Esophagus muscularis mucosa (tissue), 4 donors: ENCODE measurements around the gene CNNM2. TPM values are rescaled to one million over a fixed set of nuclear protein-coding genes. Genes with fewer than 3 reads are reported as not detected.
"Not testable (repeated sequence)": the region's sequence is repeated elsewhere in the genome, so short reads cannot be mapped to it uniquely, and the experiment has no call there.

Experiments used
- DNase-seq: peaks from one replicate; pipeline ENCODE4 v3.0.0-alpha.2; 2017; ENCODE audit errors: extremely low spot score
- H3K27ac ChIP-seq, 4 donors: fragments of 200-600 bp; sonication (generic); replicated peaks in 1 of 4; 1 replicate in 3 of 4; 2 replicates in 1 of 4; pipeline ENCODE4 v1.5.1; 2016 to 2019; ENCODE audit warnings: mild to moderate bottlenecking in 1 of 4
- H3K27me3 ChIP-seq, 4 donors: fragments of 200-600 bp; sonication (generic); one replicate each; pipeline versions ENCODE4 v1.5.1 to v1.6.0; 2016 to 2019
- H3K36me3 ChIP-seq, 4 donors: fragments of 200-600 bp; sonication (generic); one replicate each; pipeline ENCODE4 v1.5.1; 2016 to 2019
- H3K4me1 ChIP-seq, 4 donors: fragments of 200-600 bp; sonication (generic); one replicate each; pipeline ENCODE4 v1.5.1; 2016 to 2019
- H3K4me3 ChIP-seq, 4 donors: fragments of 200-600 bp; sonication (generic); 1 replicate in 2 of 4; 2 replicates in 2 of 4; pipeline ENCODE4 v1.5.1; 2016 to 2019; ENCODE audit warnings: mild to moderate bottlenecking in 4 of 4, moderate library complexity in 1 of 4
- H3K9me3 ChIP-seq, 4 donors: fragments of 200-600 bp; sonication (generic); 1 replicate in 3 of 4; 2 replicates in 1 of 4; pipeline ENCODE4 v1.5.1; 2016 to 2019
- EP300 ChIP-seq: sonication (generic); formaldehyde crosslinking; IDR thresholded peaks from one replicate; pipeline ENCODE4 v1.6.1; 2017; ENCODE audit warnings: antibody characterized with exemption
- POLR2A ChIP-seq: fragments of 450-650 bp; IDR thresholded peaks from one replicate; pipeline ENCODE4 v1.6.1; 2017; ENCODE audit warnings: antibody characterized with exemption, moderate library complexity, mild to moderate bottlenecking, low read depth
- POLR2AphosphoS5 ChIP-seq, 2 donors: sonication (generic); formaldehyde crosslinking; IDR thresholded peaks; one replicate each; pipeline ENCODE4 v1.6.1; 2017; ENCODE audit warnings: antibody characterized with exemption in 2 of 2
- WGBS: methylation state at CpG from one replicate; pipeline ENCODE4 v1.1.5; 2018; 5-methylcytosine and 5-hydroxymethylcytosine counted together
- intact Hi-C: fragments of 100-400 bp; cut with DNase I; formaldehyde crosslinking; loops from one replicate; pipeline ENCODE4 v1.15.1; 2023
- total RNA-seq, 4 donors: library from RNA; depleted of rRNA; stranded (reverse); fragments of >200 nt; gene quantifications; one replicate each; pipeline versions ENCODE4 v1.1.0 to v1.2.1, GENCODE V29; 2016
- TF ChIP-seq, protein P1 (sequence below), 3 experiments: fragments of 200-600 bp in 2 of 3; fragments of 450-650 bp in 1 of 3; sonication (generic) in 2 of 3; IDR thresholded peaks; one replicate each; pipeline ENCODE4 v1.5.1; 2017 to 2019; ENCODE audit warnings: antibody characterized with exemption in 3 of 3, mild to moderate bottlenecking in 2 of 3, moderate library complexity in 1 of 3

The CNNM2 gene
- total RNA-seq, 4 donors from 2014 or later = 4.0 to 9.3 (median 5.4) TPM

GRCh38 chr10:102962951-102963755 lies 45.1 kb downstream of the CNNM2 start:
- WGBS = 79% methylated on average over 6 of the region's 6 CpGs
- intact Hi-C loops = no loop called here
- DNase-seq = no peak
- H3K9me3 ChIP-seq = no peaks in the 10 kb centered on the region
- no peaks in the 10 kb centered on the region for H3K4me1 ChIP-seq
- no peak overlapping the region for H3K27ac ChIP-seq
- no peak overlapping the region for H3K4me3 ChIP-seq
- H3K27me3 ChIP-seq = no peaks in the 10 kb centered on the region
- no peak for TF ChIP-seq EP300
- TF ChIP-seq POLR2AphosphoS5 (IDR thresholded peaks at IDR 0.05) = no peak
- TF ChIP-seq, protein P1, sequence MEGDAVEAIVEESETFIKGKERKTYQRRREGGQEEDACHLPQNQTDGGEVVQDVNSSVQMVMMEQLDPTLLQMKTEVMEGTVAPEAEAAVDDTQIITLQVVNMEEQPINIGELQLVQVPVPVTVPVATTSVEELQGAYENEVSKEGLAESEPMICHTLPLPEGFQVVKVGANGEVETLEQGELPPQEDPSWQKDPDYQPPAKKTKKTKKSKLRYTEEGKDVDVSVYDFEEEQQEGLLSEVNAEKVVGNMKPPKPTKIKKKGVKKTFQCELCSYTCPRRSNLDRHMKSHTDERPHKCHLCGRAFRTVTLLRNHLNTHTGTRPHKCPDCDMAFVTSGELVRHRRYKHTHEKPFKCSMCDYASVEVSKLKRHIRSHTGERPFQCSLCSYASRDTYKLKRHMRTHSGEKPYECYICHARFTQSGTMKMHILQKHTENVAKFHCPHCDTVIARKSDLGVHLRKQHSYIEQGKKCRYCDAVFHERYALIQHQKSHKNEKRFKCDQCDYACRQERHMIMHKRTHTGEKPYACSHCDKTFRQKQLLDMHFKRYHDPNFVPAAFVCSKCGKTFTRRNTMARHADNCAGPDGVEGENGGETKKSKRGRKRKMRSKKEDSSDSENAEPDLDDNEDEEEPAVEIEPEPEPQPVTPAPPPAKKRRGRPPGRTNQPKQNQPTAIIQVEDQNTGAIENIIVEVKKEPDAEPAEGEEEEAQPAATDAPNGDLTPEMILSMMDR (IDR thresholded peaks at IDR 0.05) = no peak
- no peak for TF ChIP-seq POLR2A
- H3K36me3 ChIP-seq = no peaks in the 10 kb centered on the region

DNA sequence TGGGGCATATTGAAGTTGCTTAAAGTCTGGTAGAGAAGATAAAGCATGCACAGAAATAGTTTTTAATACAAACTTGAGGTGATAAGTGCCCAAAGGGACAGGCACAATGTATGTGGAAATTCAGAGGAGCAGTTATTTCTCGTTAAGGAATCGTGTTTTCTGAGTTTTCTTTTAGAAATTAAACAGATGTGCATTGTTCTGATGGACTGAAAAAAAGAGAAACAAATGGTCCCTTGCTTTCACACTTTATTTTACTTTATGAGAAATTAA lies 45.6 kb downstream of the CNNM2 start:
- H3K27me3 ChIP-seq = no peaks in the 10 kb centered on the region
- H3K4me3 ChIP-seq = no peak overlapping the region
- H3K9me3 ChIP-seq = no peaks in the 10 kb centered on the region
- intact Hi-C loops = no loop called here
- TF ChIP-seq, protein P1 (IDR thresholded peaks at IDR 0.05) = no peak
- TF ChIP-seq EP300 = no peak
- no peak for TF ChIP-seq POLR2AphosphoS5 (IDR thresholded peaks at IDR 0.05)
- no peak for TF ChIP-seq POLR2A
- H3K36me3 ChIP-seq = no peaks in the 10 kb centered on the region
- H3K27ac ChIP-seq = no peak overlapping the region
- WGBS = 63% methylated on average over 2 of the region's 2 CpGs
- H3K4me1 ChIP-seq = no peaks in the 10 kb centered on the region
- no peak for DNase-seq

GRCh38 chr10:102964064-102964463 lies 46.0 kb downstream of the CNNM2 start:
- H3K27ac ChIP-seq, DNase-seq, H3K4me1 ChIP-seq, H3K27me3 ChIP-seq, intact Hi-C loops, H3K4me3 ChIP-seq, H3K9me3 ChIP-seq, H3K36me3 ChIP-seq: not testable (repeated sequence)
- 100% methylated on average over 2 of the region's 2 CpGs for WGBS

- no peaks in the 10 kb centered on the region for H3K9me3 ChIP-seq
- no peaks in the 10 kb centered on the region for H3K4me1 ChIP-seq
- no peak for DNase-seq
- 90% methylated on average over 8 of the region's 8 CpGs for WGBS
- H3K27ac ChIP-seq = no peak overlapping the region
- intact Hi-C loops = no loop called here
- H3K27me3 ChIP-seq = no peaks in the 10 kb centered on the region
- no peaks in the 10 kb centered on the region for H3K36me3 ChIP-seq
- H3K4me3 ChIP-seq = no peak overlapping the region
- no peak for TF ChIP-seq POLR2AphosphoS5 (IDR thresholded peaks at IDR 0.05)
- TF ChIP-seq EP300 = no peak
- TF ChIP-seq POLR2A = no peak
- TF ChIP-seq, protein P1 (IDR thresholded peaks at IDR 0.05) = no peak
Measured at GRCh38 chr10:102964713-102965112, 46.6 kb downstream of the CNNM2 start.

DNA sequence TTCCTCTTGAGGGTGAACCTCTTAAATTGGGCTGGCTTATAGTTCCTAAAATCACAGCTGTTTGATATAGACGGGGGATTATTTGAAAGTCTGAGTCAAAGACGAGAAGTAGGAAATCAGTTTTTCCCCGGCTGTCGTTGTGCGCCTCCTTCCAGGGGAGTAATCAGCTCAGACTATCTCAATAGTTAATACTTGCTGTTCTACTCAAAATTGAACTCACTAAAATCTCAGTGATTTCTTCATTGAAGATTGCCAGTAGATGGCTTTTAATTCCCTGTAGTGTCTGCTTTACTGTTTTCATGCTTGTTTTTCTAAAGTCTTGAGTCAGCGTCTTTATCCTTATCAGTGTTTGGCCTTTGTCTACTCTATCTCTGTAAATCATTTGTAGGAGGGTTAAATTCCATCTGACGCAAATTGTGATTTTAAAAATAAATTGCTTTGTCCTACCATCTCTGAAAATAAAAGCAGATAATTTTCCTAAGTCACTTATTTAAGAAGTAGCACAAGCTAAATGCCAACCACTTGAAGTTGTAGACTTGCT lies 47.3 kb downstream of the CNNM2 start:
- WGBS = 80% methylated on average over 7 of the region's 7 CpGs
- H3K27me3 ChIP-seq = no peaks in the 10 kb centered on the region
- intact Hi-C loops = no loop called here
- no peak overlapping the region for H3K4me3 ChIP-seq
- H3K36me3 ChIP-seq = no peaks in the 10 kb centered on the region
- no peak overlapping the region for H3K27ac ChIP-seq
- H3K4me1 ChIP-seq = no peaks in the 10 kb centered on the region
- no peak for DNase-seq
- TF ChIP-seq POLR2AphosphoS5 (IDR thresholded peaks at IDR 0.05) (no peak), POLR2A (no peak), EP300 (no peak)
- TF ChIP-seq, protein P1 (IDR thresholded peaks at IDR 0.05) = no peak
- no peaks in the 10 kb centered on the region for H3K9me3 ChIP-seq
